ENCODE results near the gene RAB24.

DNA sequence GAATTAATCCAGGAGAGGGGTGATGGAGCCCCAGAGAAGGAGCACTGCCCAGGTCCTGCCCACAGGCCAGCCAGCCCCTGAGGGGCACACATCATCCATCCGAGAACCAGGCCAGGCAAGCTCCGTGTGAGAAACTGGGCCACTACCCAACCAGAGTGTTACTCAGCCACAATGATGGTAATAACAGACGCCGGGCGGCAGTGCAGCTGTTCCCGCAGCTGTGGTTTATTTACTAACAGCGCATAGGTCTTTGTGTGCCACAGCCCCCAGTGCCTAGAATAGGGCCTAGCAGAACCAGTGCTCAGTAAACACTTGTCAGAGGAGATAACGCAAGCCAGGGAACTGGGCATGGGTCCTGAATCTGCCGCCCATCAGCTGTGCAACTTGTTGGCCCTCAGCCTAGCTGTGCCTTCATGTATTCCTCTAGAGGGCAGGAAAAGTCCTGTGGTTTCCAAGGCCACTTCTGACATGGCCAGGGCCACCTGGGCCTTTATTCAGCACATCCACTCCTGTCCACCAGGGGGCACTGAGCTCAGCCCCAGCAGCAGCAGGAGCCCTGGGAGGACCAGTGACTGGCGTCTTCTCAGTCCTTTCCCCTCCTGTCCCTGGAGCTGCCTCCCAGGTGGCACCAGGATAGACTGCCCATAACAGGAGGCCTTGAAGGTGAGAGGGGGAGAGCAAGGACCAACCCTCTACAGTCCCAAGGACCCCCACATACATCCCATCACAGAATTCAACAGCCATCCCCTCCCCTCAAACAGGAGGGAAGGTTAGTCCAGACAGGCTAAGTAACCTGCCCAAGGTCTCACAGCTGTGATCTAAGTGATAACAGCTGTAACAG is 6.1 kb upstream of the RAB24 start:
- TF ChIP-seq, protein P1, sequence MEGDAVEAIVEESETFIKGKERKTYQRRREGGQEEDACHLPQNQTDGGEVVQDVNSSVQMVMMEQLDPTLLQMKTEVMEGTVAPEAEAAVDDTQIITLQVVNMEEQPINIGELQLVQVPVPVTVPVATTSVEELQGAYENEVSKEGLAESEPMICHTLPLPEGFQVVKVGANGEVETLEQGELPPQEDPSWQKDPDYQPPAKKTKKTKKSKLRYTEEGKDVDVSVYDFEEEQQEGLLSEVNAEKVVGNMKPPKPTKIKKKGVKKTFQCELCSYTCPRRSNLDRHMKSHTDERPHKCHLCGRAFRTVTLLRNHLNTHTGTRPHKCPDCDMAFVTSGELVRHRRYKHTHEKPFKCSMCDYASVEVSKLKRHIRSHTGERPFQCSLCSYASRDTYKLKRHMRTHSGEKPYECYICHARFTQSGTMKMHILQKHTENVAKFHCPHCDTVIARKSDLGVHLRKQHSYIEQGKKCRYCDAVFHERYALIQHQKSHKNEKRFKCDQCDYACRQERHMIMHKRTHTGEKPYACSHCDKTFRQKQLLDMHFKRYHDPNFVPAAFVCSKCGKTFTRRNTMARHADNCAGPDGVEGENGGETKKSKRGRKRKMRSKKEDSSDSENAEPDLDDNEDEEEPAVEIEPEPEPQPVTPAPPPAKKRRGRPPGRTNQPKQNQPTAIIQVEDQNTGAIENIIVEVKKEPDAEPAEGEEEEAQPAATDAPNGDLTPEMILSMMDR (IDR thresholded peaks at IDR 0.05): peak; percentile 50 to 69 (median 67)
- TF ChIP-seq POLR2A (IDR thresholded peaks at IDR 0.05): no peak
